ENCODE results near the gene GPLD1. TPM values are rescaled to one million over a fixed set of nuclear protein-coding genes. Genes with fewer than 3 reads are reported as not detected.

The GPLD1 gene
- total and polyA plus RNA-seq, 9 of the 15 experiments (the other 6 are each of a cell fraction or from before 2014, with no cell fraction given) = 0.11 to 1.3 (median 0.82) TPM

DNA sequence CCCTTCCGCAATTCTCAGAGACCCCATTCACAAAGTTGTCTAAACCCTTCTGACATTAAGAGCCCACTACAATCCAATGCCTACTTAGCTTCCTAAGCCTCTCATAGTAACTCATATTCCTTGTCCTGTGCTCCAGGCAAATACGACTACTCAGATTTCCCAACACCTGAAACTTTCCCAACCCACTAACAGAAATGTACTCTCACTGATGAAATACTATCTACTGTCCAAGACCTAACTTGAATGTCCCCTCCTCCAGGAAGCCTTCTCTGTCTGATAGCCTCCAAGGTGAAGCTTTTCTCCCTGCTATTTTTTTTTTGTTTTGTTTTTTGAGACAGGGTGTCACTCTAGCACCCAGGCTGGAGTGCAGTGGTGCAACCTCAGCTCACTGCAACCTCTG, 30.4 kb downstream of the GPLD1 start:
- in situ Hi-C loops (cut with MboI) = no loop called here
- Histone ChIP-seq H3K4me2 (ENCODE audit: insufficient read depth, low read length) (no peak overlapping the region), H3K4me3 (no peak overlapping the region), H2AFZ (ENCODE audit: low read depth, low read length) (no peak overlapping the region), H3K79me2 (ENCODE audit: control insufficient read depth, insufficient read depth, low read length) (no peaks in the 10 kb centered on the region), H4K20me1 (replicated peaks; ENCODE audit: control insufficient read depth, insufficient read depth, low read length) (no peaks in the 10 kb centered on the region), H3K9me1 (ENCODE audit: control insufficient read depth, insufficient read depth, low read length) (no peaks in the 10 kb centered on the region), H3K36me3 (ENCODE audit: control insufficient read depth, insufficient read depth, low read length) (no peaks in the 10 kb centered on the region), H3K27me3 (ENCODE audit: control insufficient read depth in 2 of 2, insufficient read depth in 2 of 2, low read length in 2 of 2) (peaks cover 6 to 8% of the 10 kb centered on the region in 2 experiments; a peak in 4 of 5 replicates), H3K27ac (ENCODE audit: extremely low read depth, low read depth, low read length) (no peak overlapping the region), H3K9ac (ENCODE audit: insufficient read depth in 1 of 2, low read depth in 2 of 2, low read length in 2 of 2) (no peak overlapping the region), H3K4me1 (replicated peaks in 1 of 2; ENCODE audit: control insufficient read depth in 2 of 2, insufficient read depth in 2 of 2, low read length in 2 of 2) (no peaks in the 10 kb centered on the region), H3K9me3 (replicated peaks; ENCODE audit: control insufficient read depth, insufficient read depth, low read depth, low read length) (no peaks in the 10 kb centered on the region)
- ATAC-seq (no peak), DNase-seq (ENCODE audit: extremely low read depth in 1 of 4, low spot score in 3 of 4) (no peak), FAIRE-seq (no peak)
- BruUV-seq (replicated peaks) = no TSS peak
- no peak for TF ChIP-seq ZNF274 (IDR thresholded peaks at IDR 0.05; ENCODE audit: borderline replicate concordance, low read depth, low read length)
- peak; percentile 60 for TF ChIP-seq ZFP36 (IDR thresholded peaks at IDR 0.05; ENCODE audit: low read depth, low read length, partially characterized antibody)
- POLR2A ChIA-PET = interaction anchor here (0.8 to 1.6 kb wide), 2 partner anchors 35 to 335 kb away, joined by 5 read pairs; partner anchors contain the start of gene ALDH5A1
- 0% methylated on average over 2 of the region's 2 CpGs for WGBS (ENCODE audit: insufficient coverage, low coverage, missing lambda C conversion rate)
- intact Hi-C loops (cut with micrococcal nuclease) = no loop called here
- CTCF ChIA-PET (ENCODE audit: low intra/inter-chr PET ratio) = no interaction called here

DNA sequence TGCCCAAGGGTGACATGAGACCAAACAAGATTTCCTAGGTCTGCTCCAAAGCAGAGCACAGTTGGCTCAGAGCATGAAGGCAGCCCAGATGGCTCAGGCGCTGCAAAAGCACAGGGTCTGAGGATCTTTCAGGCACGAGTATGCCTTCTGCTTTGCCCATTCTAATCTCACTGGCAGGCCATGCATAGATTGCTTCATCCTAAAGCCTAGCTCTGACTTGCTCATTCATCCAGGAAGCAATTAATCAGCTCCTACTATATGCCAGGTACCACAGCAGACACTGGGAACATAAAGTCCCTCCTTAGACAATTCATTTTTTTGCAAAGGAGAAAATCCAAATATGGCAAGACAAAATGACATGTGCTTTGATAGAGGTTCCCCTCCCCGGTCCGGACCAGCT, 31.2 kb downstream of the GPLD1 start:
- ChIA-PET CTCF (ENCODE audit: low intra/inter-chr PET ratio) (no interaction called here), POLR2A (interaction anchor here (1.6 to 2.0 kb wide), 2 partner anchors 9 to 36 kb away, joined by 4 to 5 read pairs; partner anchors contain the start of gene ALDH5A1)
- intact Hi-C loops (cut with micrococcal nuclease) (no loop called here), in situ Hi-C loops (cut with MboI) (no loop called here)
- H3K27ac ChIP-seq (ENCODE audit: extremely low read depth, low read depth, low read length) = no peak overlapping the region
- H2AFZ ChIP-seq (ENCODE audit: low read depth, low read length) = no peak overlapping the region
- no peaks in the 10 kb centered on the region for H3K79me2 ChIP-seq (ENCODE audit: control insufficient read depth, insufficient read depth, low read length)
- no peak overlapping the region for H3K4me2 ChIP-seq (ENCODE audit: insufficient read depth, low read length)
- H4K20me1 ChIP-seq (replicated peaks; ENCODE audit: control insufficient read depth, insufficient read depth, low read length) = no peaks in the 10 kb centered on the region
- TF ChIP-seq STAT5A (IDR thresholded peaks at IDR 0.05; ENCODE audit: borderline replicate concordance, low read length) = no peak
- TF ChIP-seq ZNF3 (CRISPR knock-in tag; IDR thresholded peaks at IDR 0.05) = no peak
- TF ChIP-seq BMI1 (IDR thresholded peaks at IDR 0.05; ENCODE audit: low read length) = no peak
- no peak for TF ChIP-seq ZNF586 (CRISPR knock-in tag; conservative IDR thresholded peaks at IDR 0.05)
- TF ChIP-seq ZSCAN32 (CRISPR knock-in tag; IDR thresholded peaks at IDR 0.05) = no peak
- no peak for TF ChIP-seq ZC3H4 (CRISPR knock-in tag; IDR thresholded peaks at IDR 0.05; ENCODE audit: borderline replicate concordance)
- TF ChIP-seq ZNF140 (CRISPR knock-in tag; IDR thresholded peaks at IDR 0.05) = no peak
- TF ChIP-seq DNMT1 (IDR thresholded peaks at IDR 0.05) = no peak
- no peak overlapping the region for H3K9ac ChIP-seq (ENCODE audit: insufficient read depth in 1 of 2, low read depth in 2 of 2, low read length in 2 of 2)
- 15% methylated on average over 4 of the region's 4 CpGs for WGBS (ENCODE audit: insufficient coverage, low coverage, missing lambda C conversion rate)
- no peaks in the 10 kb centered on the region for H3K4me1 ChIP-seq (replicated peaks in 1 of 2; ENCODE audit: control insufficient read depth in 2 of 2, insufficient read depth in 2 of 2, low read length in 2 of 2)
- no peaks in the 10 kb centered on the region for H3K9me3 ChIP-seq (replicated peaks; ENCODE audit: control insufficient read depth, insufficient read depth, low read depth, low read length)
- FAIRE-seq (no peak), DNase-seq (ENCODE audit: extremely low read depth in 1 of 4, low spot score in 3 of 4) (no peak), ATAC-seq (no peak)
- H3K9me1 ChIP-seq (ENCODE audit: control insufficient read depth, insufficient read depth, low read length) = no peaks in the 10 kb centered on the region
- no peaks in the 10 kb centered on the region for H3K36me3 ChIP-seq (ENCODE audit: control insufficient read depth, insufficient read depth, low read length)
- BruUV-seq (replicated peaks) = no TSS peak
- H3K27me3 ChIP-seq (ENCODE audit: control insufficient read depth in 2 of 2, insufficient read depth in 2 of 2, low read length in 2 of 2) = peaks cover 6 to 8% of the 10 kb centered on the region in 2 experiments; a peak in 3 of 5 replicates
- no peak overlapping the region for H3K4me3 ChIP-seq
